Measurements from ENCODE around the gene APC2.

APC2 gene

DNA sequence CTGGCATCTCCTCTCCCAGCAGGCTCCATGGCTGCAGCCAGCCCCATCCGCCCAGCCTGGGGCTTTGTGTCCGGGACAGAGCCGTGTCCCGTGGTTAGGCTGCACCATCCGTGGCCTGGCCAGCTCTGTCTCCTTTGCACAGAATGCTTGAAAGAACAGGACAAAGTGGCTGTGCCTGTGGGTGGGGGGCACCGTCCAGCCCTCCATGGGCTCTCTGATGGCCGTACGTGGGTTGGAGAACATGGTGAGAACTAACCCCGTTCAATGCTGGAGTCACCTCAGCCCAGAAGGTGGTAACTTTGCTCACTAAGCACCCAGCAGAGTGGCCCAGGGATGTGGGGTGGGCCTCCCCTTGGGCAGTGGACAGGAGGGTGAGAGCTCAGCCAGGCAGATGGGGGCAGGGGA is 8.9 kb upstream of the APC2 start:
- no peak for DNase-seq
- in situ Hi-C loops (cut with HindIII; ENCODE audit: low pct_ligation_motif_present, low pct_unique_long_range_greater_than_20kb, low sequenced_read_pairs) = no loop called here

DNA sequence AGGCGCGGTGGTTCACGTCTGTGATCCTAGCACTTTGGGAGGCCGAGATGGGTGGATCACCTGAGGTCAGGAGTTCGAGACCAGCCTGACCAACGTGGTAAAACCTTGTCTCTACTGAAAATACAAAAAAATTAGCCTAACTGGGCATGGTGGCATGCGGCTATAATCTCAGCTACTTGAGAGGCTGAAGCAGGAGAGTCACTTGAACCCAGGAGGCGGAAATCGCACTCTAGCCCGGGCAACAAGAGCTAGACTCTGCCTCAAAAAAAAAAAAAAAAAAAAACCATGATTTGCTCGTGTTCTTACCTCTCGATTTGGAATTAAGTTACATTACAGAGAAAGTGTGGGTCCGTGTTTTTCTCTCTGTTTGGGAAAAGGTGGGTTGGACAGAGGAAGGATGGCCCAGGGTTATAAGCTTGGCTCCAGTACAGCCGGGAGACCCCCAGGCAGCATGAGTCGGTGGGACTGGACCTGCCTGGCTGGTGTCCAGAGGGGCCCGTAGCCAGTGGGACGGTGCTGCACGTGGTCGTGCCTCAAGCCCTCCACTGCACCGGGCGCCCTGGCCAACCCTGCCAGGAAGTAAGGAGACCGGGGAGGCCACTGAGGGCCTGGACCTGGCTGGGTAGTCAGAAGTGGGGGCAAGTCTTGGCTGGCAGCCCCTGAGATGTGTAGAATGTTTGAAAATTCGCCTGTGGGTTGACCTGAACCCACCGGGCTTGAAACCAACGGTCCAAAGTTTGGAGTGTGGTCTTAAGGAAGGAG is 8.1 kb upstream of the APC2 start:
- in situ Hi-C loops (cut with HindIII; ENCODE audit: low pct_ligation_motif_present, low pct_unique_long_range_greater_than_20kb, low sequenced_read_pairs) = no loop called here
- DNase-seq = no peak

DNA sequence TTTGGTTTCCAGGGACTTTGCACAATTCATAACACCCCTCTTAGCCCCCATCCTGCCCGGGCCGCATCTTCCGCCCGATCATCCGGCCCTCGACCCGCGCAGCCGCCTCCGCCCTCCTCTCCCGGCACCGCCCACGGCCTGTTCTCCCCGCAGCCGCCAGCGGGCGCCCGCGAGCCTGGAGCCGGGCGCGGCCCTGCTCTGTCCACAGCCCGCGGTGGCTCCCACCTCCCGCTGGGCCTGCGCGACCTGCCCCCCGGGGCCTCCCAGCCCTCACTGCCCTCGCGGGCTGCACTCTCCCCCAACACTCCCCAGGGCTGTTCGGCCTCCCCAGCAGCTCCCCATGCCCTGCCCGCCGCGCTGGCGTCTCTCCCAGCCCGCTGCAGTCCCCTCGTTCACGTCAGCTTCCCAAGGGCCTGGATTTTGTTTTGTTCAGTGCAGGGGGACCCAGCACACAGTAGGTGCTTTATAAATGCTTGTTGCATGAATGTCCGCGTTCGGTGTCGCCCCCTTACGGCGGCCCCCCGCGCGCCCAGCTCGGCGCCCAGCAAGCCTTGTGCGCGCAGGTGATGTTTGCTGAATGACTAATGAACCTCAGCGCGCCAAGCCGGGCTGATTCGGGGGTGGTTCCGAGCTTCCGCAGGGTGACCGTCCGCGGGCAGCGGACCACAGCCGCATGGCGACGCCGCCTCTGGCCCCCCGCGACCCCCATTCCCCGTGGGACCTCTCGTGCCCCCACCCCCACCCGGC is 4.6 kb upstream of the APC2 start:
- in situ Hi-C loops (cut with HindIII; ENCODE audit: low pct_ligation_motif_present, low pct_unique_long_range_greater_than_20kb, low sequenced_read_pairs) = no loop called here
- peak; percentile 67 for DNase-seq

DNA sequence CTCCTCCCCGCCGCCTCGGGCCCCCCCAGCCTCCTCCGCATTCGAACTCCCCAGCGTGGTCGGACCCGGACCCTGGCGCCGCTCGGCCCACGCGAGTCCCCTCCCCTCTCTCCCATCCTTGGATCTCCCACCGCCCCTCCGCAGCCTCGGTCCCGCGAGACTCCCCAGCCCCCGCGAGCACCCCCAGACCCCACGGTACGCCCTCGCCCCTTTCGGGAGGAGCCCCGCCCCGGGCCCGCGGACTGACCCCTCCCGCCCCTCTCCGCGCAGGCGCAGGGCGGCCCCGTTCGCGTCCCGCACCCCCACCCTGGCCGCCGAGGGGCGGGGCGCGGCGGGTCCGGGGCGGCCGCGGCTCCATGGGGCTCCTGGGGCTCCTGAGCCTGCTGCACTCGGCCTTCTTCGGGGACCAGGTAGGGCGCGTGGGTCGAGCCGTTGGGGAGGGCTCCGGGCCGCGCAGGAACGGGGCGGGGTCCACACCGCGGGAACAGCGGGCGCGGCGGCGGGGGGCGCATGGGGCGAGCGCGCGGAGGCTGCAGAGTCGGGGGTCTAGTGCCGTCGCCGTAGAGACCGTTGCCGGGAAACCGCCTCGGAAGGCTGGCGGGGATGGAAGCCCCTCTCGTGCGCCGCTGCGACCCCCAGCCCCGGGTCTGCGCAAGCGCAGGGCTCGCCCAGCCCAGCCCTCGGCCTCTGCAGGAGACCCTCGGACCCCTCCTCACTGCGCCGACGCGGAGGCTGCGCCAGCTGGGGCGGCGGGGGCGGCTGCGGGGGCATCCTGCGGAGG is 3.8 kb upstream of the APC2 start:
- peak; percentile 51 for DNase-seq
- in situ Hi-C loops (cut with HindIII; ENCODE audit: low pct_ligation_motif_present, low pct_unique_long_range_greater_than_20kb, low sequenced_read_pairs) = no loop called here

DNA sequence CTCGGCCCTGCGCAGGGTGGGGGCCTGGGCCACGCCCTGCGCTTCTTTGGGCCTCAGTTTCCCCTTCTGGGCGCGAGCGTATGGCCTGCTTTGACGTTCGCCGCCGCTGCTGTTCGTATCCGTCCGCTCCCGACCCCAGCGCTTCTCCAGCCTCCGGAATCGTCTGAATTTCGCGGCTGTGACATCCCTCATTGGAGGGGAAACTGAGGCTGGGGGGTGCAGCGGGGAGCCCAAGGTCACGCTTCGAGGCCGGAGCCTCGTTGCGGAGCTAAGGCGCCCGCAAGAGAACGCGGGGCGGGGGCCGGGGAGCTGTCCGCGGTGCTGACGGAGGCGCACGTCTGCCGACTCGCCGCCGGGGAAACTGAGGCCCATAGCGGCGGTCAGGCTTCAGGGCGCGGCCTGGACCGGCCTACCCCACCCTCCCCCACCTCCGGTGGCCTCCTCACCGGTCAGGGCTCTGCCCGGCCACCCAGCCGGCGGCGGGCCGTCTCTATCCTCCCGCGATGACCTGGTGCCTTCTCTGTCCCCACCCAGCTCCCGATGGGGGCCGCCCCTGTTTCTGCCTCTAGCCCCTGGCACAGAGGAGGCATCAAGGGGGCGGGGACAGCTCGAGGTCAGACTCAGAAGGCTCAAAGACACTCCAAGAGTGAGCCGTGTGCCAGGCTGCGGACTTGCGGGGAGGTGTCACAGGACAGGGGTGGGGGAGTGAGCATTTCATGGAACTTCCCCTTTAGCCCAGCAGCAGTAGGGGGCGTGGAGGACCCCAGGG is 3.0 kb upstream of the APC2 start:
- DNase-seq = no peak
- in situ Hi-C loops (cut with HindIII; ENCODE audit: low pct_ligation_motif_present, low pct_unique_long_range_greater_than_20kb, low sequenced_read_pairs) = no loop called here

DNA sequence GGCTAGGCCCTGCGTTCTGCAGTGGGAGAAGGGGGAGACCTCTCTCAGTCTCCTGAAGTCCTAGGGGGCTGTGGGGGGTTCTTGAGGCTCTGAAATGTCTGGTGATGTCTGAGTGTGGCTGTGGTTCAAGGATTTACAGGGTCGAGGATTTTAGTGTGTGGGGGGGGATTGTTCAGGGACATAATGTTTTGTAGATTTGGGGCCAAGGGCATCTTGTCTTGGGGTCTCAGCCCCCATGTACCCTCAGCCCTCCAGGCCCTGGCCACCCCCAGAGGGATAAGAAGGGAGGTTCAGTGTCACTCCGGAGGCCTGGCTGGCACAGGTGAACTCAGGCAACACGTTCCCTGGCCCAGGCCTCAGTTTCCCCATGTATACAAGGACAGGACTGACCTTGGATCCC is 2.4 kb upstream of the APC2 start:
- DNase-seq = no peak
- in situ Hi-C loops (cut with HindIII; ENCODE audit: low pct_ligation_motif_present, low pct_unique_long_range_greater_than_20kb, low sequenced_read_pairs) = no loop called here

DNA sequence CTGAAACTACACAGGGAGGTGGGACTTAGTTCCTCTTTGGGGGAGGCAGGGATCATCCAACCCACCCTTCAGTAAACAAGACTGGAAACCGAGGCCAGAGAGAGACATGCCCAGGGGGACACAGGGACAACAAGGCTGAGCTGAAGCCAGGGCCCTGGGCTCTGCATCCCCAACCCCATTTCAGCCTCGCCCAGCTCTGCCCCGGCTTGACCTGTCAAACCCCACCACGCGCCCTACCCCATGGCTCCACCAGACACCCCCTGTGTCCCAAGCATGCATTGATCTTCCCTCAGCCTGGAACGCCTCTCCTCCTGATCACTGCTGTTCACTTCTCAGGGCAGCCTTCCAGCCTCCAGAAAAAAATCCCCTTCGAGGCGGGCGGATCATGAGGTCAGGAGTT is 2.0 kb upstream of the APC2 start:
- in situ Hi-C loops (cut with HindIII; ENCODE audit: low pct_ligation_motif_present, low pct_unique_long_range_greater_than_20kb, low sequenced_read_pairs) = no loop called here
- no peak for DNase-seq

DNA sequence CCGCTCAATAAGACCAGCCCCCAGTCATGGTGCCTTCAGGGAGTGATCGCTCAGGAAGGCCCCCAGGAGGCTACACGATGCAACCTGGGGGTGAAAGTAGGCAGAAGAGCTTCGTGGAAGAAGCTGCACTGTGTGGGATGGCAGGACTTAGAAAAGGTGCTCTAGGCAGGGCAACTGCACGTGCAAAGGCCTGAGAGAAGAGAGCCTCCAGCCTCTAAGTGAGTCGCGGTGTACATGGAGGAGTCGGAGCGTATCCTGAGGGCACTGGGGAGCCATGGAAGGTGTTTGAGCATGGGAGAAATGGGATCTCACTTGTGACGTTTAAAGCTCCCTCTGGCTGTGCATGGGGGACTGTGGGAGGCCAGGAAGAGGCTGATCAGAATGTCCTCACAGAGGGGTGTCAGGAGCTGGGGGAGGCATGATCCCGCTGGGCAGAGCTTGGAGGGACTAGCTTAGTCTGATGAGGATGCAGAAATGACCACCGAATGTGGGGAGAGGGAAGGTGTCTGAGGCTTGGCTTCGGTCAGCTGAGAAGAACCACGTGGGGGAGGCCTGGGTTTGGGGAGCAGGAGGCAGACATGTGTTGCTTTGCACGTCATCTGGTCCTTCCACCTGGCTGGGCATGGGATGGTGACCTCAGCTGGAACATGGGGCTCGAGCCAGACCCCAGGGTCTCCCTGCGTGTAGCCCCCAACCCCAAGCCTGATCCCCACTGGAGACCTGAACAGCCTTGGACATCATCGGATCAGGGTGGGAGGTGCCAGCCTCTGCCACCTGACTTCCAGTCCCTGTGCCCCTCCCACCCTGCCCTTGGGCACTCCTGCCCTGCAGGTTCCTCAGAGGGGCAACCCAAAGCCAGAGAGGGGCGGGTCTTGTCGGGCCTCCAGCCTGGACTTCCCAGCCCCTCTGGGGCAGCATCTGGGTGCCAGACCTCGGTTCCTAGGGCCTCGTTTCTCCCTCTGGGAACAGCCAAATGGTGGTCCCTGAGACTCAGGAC is 1.1 kb downstream of the APC2 start:
- no peak for DNase-seq

DNA sequence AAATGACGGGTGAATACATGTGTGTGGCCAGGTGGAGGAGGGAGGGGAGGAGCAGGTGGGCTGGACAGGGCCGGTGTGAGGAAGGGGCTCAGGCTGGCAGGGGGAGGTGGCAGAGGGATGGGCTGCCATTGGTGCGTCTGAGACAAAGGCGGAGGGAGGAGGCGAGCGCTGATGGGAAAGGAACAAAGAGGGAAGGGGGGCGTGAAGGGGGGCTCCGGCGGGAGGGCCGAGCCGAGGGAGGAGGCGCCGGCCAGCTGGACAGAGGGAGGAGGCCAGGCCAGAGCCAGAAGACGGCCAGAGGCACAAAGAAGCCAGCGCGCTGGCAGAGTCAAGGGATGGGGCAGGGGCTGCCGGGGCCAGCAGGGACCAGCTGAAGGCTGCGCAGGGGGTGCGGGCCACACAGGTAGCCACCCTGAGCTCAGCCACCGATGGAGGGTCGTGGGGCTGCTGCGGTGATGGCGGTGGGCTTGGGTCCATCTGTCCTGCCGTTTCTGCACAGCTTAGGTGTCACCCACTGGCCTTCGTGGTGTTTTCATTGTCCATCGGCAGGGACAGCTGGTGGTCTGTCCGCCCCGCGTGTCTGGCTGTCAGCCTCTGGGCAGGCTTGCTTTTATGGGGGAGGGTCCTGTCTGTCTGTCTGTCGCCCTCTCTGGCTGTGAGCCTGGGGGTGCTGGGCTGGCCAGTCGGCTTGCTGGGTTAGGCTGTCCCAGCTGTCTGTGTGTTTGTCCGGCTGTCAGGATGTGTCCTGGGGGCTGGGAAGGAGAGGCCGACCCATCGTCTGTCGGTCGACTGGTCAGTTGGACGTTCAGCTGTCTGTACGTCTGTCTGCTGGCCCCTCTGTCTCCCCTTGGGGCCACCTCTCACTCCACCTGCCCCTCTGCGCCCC is 2.2 kb downstream of the APC2 start:
- in situ Hi-C loops (cut with HindIII; ENCODE audit: low pct_ligation_motif_present, low pct_unique_long_range_greater_than_20kb, low sequenced_read_pairs) = no loop called here

More for the DNA sequence above, 1.1 kb downstream of the APC2 start:
- in situ Hi-C loops (cut with HindIII; ENCODE audit: low pct_ligation_motif_present, low pct_unique_long_range_greater_than_20kb, low sequenced_read_pairs) = no loop called here

DNA sequence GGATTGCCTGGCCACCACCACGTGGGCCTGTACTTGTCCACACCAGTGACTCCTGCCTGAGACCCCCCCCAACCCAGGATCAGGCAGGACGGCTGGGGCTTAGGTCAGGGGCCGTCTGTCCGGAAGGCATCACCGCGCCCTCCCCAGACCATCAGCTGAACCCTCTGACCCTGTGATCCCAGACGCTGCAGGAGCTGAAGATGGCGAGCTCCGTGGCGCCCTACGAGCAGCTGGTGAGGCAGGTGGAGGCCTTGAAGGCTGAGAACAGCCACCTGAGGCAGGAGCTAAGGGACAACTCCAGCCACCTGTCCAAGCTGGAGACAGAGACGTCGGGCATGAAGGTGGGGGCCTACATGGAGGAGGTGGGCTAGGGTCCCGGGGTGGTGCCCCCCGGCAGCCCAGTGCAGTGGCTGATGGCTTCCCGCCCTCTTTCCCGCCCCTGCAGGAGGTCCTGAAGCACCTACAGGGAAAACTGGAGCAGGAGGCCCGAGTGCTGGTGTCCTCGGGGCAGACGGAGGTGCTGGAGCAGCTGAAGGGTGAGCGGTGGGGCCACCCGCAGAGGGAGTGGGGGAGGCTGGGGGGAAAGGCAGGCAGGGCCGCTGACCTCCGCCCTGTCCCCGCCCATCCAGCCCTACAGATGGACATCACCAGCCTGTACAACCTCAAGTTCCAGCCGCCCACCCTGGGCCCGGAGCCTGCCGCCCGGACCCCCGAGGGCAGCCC is 3.0 kb downstream of the APC2 start:
- in situ Hi-C loops (cut with HindIII; ENCODE audit: low pct_ligation_motif_present, low pct_unique_long_range_greater_than_20kb, low sequenced_read_pairs) = no loop called here
- DNase-seq = no peak

More for the DNA sequence above, 2.2 kb downstream of the APC2 start:
- no peak for DNase-seq

DNA sequence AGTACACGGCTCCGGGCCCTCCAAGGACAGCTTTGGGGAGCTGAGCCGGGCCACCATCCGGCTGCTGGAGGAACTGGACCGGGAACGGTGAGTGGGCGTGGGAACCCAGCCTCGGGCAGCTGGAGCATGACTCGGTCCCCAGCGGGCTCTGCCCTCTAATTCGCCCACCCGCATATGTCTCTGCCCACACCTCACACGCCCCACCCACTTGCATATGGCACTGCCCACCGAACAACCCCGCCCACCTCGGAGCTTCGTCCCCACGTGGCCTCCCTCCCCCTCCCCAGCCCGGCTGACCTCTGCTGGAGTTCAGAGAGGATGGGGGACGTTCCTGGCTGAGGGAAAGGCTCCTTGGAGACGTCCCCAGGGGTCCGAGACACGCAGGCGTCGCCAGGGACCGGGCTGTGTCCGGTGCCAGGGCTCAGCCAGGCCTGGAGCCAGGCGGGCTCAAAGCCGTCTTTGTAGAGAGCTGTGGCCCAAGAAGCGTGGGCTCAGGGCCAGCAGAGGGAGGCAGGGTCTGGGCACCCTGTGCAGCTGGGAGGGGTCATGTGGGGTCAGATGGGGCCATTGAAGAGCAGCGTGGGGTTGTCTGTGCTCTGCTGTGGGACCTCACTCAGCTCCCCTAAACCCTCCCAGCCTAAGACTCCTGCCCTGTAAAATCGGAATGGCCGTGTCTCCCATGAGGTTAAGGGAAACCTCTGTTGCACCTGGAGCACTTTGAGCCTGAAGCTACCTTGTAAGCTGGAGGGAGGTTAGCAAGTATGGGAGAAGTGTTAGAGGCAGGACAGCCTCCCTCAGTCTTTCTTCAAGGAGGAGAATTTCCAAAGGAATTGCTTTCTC is 3.8 kb downstream of the APC2 start:
- in situ Hi-C loops (cut with HindIII; ENCODE audit: low pct_ligation_motif_present, low pct_unique_long_range_greater_than_20kb, low sequenced_read_pairs) = no loop called here
- DNase-seq = no peak

DNA sequence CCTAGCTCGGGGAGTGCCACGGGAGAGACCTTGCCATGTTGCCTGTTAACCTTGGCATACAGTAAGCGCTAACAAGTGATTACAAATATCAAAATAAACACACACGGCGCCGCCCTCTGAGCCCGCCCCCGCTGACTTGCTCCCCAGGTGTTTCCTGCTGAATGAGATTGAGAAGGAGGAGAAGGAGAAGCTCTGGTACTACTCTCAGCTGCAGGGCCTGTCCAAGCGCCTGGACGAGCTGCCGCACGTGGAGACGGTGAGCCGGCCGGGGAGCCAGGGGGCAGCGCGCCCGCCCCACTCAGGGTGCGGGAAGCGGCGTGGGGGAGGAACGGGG is 5.0 kb downstream of the APC2 start:
- DNase-seq = no peak
- in situ Hi-C loops (cut with HindIII; ENCODE audit: low pct_ligation_motif_present, low pct_unique_long_range_greater_than_20kb, low sequenced_read_pairs) = no loop called here

DNA sequence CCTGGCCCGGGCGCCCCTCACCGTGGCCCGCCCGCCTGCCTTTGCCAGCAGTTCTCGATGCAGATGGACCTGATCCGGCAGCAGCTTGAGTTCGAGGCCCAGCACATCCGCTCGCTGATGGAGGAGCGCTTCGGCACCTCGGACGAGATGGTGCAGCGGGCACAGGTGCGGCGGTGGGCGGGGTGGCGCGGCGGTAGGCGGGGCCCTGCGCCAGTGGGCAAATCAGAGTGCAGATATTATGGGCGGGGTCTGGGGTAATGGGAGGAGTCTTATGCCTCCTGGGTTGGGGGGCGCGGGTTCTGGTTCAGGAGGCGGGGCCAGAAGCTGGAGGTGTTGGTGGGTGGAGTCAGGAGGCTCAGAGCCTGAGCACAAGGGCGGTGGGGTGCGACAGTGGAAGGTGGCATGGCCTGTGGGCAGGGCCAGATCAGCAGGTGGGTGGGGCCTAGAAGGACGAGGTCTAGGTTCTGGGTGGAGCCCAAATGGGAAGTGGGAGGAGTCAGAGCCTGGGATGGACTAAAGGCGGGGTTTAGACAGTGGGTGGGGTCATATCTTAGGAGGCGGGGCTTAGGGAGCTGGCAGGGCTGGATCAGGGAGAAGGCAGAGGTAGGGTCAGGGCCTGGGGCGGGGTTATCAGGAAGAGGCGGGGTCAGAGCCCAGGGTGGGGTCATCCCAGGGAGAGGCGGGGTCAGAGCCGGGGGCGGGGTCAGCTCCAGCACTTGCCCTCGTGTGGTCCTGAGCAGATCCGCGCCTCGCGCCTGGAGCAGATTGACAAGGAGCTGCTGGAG is 5.6 kb downstream of the APC2 start:
- in situ Hi-C loops (cut with HindIII; ENCODE audit: low pct_ligation_motif_present, low pct_unique_long_range_greater_than_20kb, low sequenced_read_pairs) = no loop called here
- DNase-seq = peak; percentile 38

DNA sequence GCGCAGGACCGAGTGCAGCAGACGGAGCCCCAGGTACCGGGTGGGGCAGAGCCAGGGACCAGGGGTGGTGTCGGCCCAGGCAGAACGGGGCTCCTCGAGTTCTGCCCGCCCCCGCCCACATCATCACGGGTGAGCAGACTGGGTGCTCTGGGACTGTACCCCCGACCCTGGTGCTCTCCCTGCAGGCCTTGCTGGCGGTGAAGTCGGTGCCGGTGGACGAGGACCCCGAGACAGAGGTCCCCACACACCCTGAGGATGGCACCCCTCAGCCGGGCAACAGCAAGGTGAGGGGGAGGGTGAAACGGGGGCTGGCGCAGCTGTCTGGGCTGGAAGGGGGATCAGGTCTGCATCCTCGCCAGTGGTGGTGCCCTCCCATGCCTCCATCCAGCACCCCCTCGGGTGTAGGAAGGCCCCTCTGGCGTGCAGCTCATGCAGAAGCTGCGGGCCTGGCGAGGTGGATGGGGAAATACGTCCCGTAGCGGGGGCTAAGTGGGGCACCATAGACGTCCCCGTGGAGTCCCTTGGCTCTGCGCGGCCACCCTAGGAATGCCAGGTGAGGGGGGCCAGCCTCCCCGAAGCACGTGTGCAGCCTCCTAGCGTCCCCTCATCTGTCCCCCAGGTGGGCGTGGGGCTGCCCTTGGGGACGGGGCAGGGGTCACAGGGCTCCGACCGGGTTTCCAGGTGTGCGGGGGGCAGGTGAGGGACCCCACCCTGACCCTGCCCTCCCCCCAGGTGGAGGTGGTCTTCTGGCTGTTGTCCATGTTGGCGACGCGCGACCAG is 6.4 kb downstream of the APC2 start:
- in situ Hi-C loops (cut with HindIII; ENCODE audit: low pct_ligation_motif_present, low pct_unique_long_range_greater_than_20kb, low sequenced_read_pairs) = no loop called here
- no peak for DNase-seq
